OCI-LY1 (cell line): ENCODE data around the gene ZNF785.
A peak's percentile ranks its signal among the peaks of the same experiment; 100 is the strongest.

Experiments
- H2AFZ ChIP-seq: fragments of 200-600 bp; sonication (generic), shearing (Covaris generic); 2 replicates; pipeline ENCODE4 v1.6.0; 2014; ENCODE audit warnings: antibody characterized with exemption, mild to moderate bottlenecking, low read length
- H3F3A ChIP-seq: fragments of 200-600 bp; sonication (generic), shearing (Covaris generic); 2 replicates; pipeline ENCODE4 v1.6.0; 2014; ENCODE audit warnings: mild to moderate bottlenecking, antibody characterized with exemption, low read length, moderate library complexity; ENCODE audit not compliant: insufficient read depth
- H3K27ac ChIP-seq: fragments of 200-600 bp; sonication (generic); 2 replicates; pipeline ENCODE4 v1.5.1; 2014; ENCODE audit warnings: low read length, mixed run types, mild to moderate bottlenecking, low read depth; ENCODE audit not compliant: poor library complexity, severe bottlenecking
- H3K27me3 ChIP-seq: fragments of 200-600 bp; sonication (generic); 2 replicates; pipeline ENCODE4 v1.6.0; 2014; ENCODE audit warnings: antibody characterized with exemption, mild to moderate bottlenecking, low read length, moderate library complexity; ENCODE audit not compliant: insufficient read depth
- H3K36me3 ChIP-seq: fragments of 200-600 bp; sonication (generic); 2 replicates; pipeline ENCODE4 v1.6.1; 2014; ENCODE audit warnings: mild to moderate bottlenecking, antibody characterized with exemption, low read length, moderate library complexity, mixed read lengths; ENCODE audit not compliant: insufficient read depth
- H3K4me1 ChIP-seq: fragments of 200-600 bp; sonication (generic); 2 replicates; pipeline ENCODE4 v1.5.1; 2014; ENCODE audit warnings: mild to moderate bottlenecking, low read length, moderate library complexity; ENCODE audit not compliant: insufficient read depth, severe bottlenecking
- H3K4me2 ChIP-seq: fragments of 200-600 bp; sonication (generic), shearing (Covaris generic); 2 replicates; pipeline ENCODE4 v1.6.1; 2014; ENCODE audit warnings: low read length
- H3K4me3 ChIP-seq: fragments of 200-600 bp; sonication (generic); 2 replicates; pipeline ENCODE4 v1.5.1; 2014; ENCODE audit warnings: low read length, low read depth, mild to moderate bottlenecking, mixed read lengths; ENCODE audit not compliant: poor library complexity, severe bottlenecking
- H3K79me2 ChIP-seq: fragments of 200-600 bp; shearing (Covaris generic); 2 replicates; pipeline ENCODE4 v1.6.1; 2016; ENCODE audit warnings: mixed run types, low read length, mixed read lengths; ENCODE audit not compliant: insufficient read depth
- H3K9ac ChIP-seq: fragments of 200-600 bp; sonication (generic), shearing (Covaris generic); 2 replicates; pipeline ENCODE4 v1.6.1; 2014; ENCODE audit warnings: mild to moderate bottlenecking, low read length, mixed read lengths
- H3K9me2 ChIP-seq: fragments of 200-600 bp; sonication (generic), shearing (Covaris generic); 2 replicates; pipeline ENCODE4 v1.6.1; 2014; ENCODE audit warnings: low read depth, mild to moderate bottlenecking, low read length, mixed read lengths
- H3K9me3 ChIP-seq: fragments of 200-600 bp; shearing (Covaris generic); 2 replicates; pipeline ENCODE4 v1.6.1; 2014; ENCODE audit warnings: low read length, mixed read lengths
- H4K20me1 ChIP-seq: fragments of 200-600 bp; sonication (generic), shearing (Covaris generic); 2 replicates; pipeline ENCODE4 v1.6.0; 2016; ENCODE audit warnings: mild to moderate bottlenecking, low read length; ENCODE audit not compliant: insufficient read depth
- CTCF ChIP-seq: fragments of 200-600 bp; sonication (generic), shearing (Covaris generic); IDR thresholded peaks from 2 replicates; pipeline ENCODE4 v1.5.1; 2017; ENCODE audit warnings: mild to moderate bottlenecking, antibody characterized with exemption, low read length, moderate library complexity, mixed read lengths
- EZH2 ChIP-seq: fragments of 200-600 bp; sonication (generic), shearing (Covaris generic); IDR thresholded peaks from 2 replicates; pipeline ENCODE4 v1.8.0; 2017; ENCODE audit warnings: borderline replicate concordance, mixed run types, mild to moderate bottlenecking, antibody characterized with exemption, low read length, moderate library complexity, mixed read lengths

ZNF785 gene

GRCh38 chr16:30570636-30571444 is 14.7 kb downstream of the ZNF785 start:
- Histone ChIP-seq H3K9me2 (no peaks in the 10 kb centered on the region), H3K36me3 (no peaks in the 10 kb centered on the region), H3K9me3 (no peaks in the 10 kb centered on the region), H3F3A (no peaks in the 10 kb centered on the region), H3K27ac (peak overlapping the region; percentile 67), H3K4me1 (peaks cover 51% of the 10 kb centered on the region), H3K27me3 (no peaks in the 10 kb centered on the region), H3K79me2 (peaks cover 23% of the 10 kb centered on the region), H3K9ac (peak overlapping the region; percentile 91), H4K20me1 (no peaks in the 10 kb centered on the region), H3K4me3 (peak overlapping the region; percentile 89), H2AFZ (no peak overlapping the region), H3K4me2 (peak overlapping the region; percentile 86)
- no peak for TF ChIP-seq EZH2
- TF ChIP-seq CTCF: no peak

GRCh38 chr16:30569746-30570635 is 15.5 kb downstream of the ZNF785 start:
- Histone ChIP-seq H3K9ac (no peak overlapping the region), H3K27me3 (no peaks in the 10 kb centered on the region), H3F3A (no peaks in the 10 kb centered on the region), H3K79me2 (peaks cover 20% of the 10 kb centered on the region), H3K4me1 (peaks cover 50% of the 10 kb centered on the region), H4K20me1 (no peaks in the 10 kb centered on the region), H2AFZ (no peak overlapping the region), H3K9me2 (no peaks in the 10 kb centered on the region), H3K9me3 (no peaks in the 10 kb centered on the region), H3K4me3 (no peak overlapping the region), H3K27ac (no peak overlapping the region), H3K4me2 (no peak overlapping the region), H3K36me3 (no peaks in the 10 kb centered on the region)
- no peak for TF ChIP-seq CTCF
- TF ChIP-seq EZH2: no peak

- Histone ChIP-seq H3K79me2 (peaks cover 13% of the 10 kb centered on the region), H2AFZ (no peak overlapping the region), H4K20me1 (no peaks in the 10 kb centered on the region), H3F3A (no peaks in the 10 kb centered on the region), H3K4me3 (no peak overlapping the region), H3K27ac (no peak overlapping the region), H3K4me2 (no peak overlapping the region), H3K4me1 (peaks cover 43% of the 10 kb centered on the region), H3K36me3 (no peaks in the 10 kb centered on the region), H3K9me3 (no peaks in the 10 kb centered on the region), H3K27me3 (no peaks in the 10 kb centered on the region), H3K9me2 (no peaks in the 10 kb centered on the region), H3K9ac (no peak overlapping the region)
- no peak for TF ChIP-seq CTCF
- no peak for TF ChIP-seq EZH2
These were observed 16.2 kb downstream of the ZNF785 start for GRCh38 chr16:30569281-30569680.
